Neural cell (in vitro differentiated cells): Measurements from ENCODE around the gene OTUD3. TPM values are rescaled to one million over a fixed set of nuclear protein-coding genes. Genes with fewer than 3 reads are reported as not detected.

Experiments
- H2AFZ ChIP-seq: fragments of 200-600, 300-800 bp; sonication (generic), shearing (Covaris generic); 2 replicates; pipeline ENCODE4 v1.6.0; 2014; ENCODE audit warnings: low read depth, mild to moderate bottlenecking, antibody characterized with exemption, low read length, moderate library complexity
- H3F3A ChIP-seq: fragments of 200-600 bp; shearing (Covaris generic); 2 replicates; pipeline ENCODE4 v1.6.1; 2016; ENCODE audit warnings: mild to moderate bottlenecking, moderate library complexity, mixed read lengths, antibody characterized with exemption, low read length; ENCODE audit not compliant: insufficient read depth, poor library complexity, severe bottlenecking
- H3K27ac ChIP-seq: fragments of 200-600, 300-800 bp; sonication (generic), shearing (Covaris generic); 2 replicates; pipeline ENCODE4 v1.5.1; 2014; ENCODE audit warnings: mild to moderate bottlenecking, low read length, moderate library complexity
- H3K27me3 ChIP-seq: fragments of 300-800, 200-600 bp; sonication (generic), shearing (Covaris generic); 2 replicates; pipeline ENCODE4 v1.6.0; 2014; ENCODE audit warnings: mild to moderate bottlenecking, low read depth, low read length, moderate library complexity; ENCODE audit not compliant: insufficient read depth
- H3K36me3 ChIP-seq: fragments of 300-800, 200-600 bp; sonication (generic), shearing (Covaris generic); 2 replicates; pipeline ENCODE4 v1.5.1; 2014; ENCODE audit warnings: mild to moderate bottlenecking, antibody characterized with exemption, low read length, moderate library complexity; ENCODE audit not compliant: insufficient read depth
- H3K4me2 ChIP-seq: fragments of 300-800, 200-600 bp; sonication (generic), shearing (Covaris generic); 2 replicates; pipeline ENCODE4 v1.6.0; 2014; ENCODE audit warnings: mild to moderate bottlenecking, low read length
- H3K4me3 ChIP-seq: fragments of 300-800, 200-600 bp; sonication (generic), shearing (Covaris generic); 2 replicates; pipeline ENCODE4 v1.5.1; 2014; ENCODE audit warnings: mild to moderate bottlenecking, low read length, moderate library complexity
- H3K79me2 ChIP-seq: fragments of 200-600 bp; shearing (Covaris generic); replicated peaks from 2 replicates; pipeline ENCODE4 v1.6.0; 2014; ENCODE audit warnings: mild to moderate bottlenecking, low read length, moderate library complexity; ENCODE audit not compliant: insufficient read depth
- H3K9ac ChIP-seq: fragments of 300-800, 200-600 bp; sonication (generic), shearing (Covaris generic); 2 replicates; pipeline ENCODE4 v1.6.1; 2016; ENCODE audit warnings: mild to moderate bottlenecking, low read length, mixed read lengths
- H3K9me2 ChIP-seq: fragments of 200-600 bp; shearing (Covaris generic); 2 replicates; pipeline ENCODE4 v1.6.1; 2016; ENCODE audit warnings: mild to moderate bottlenecking, low read length, mixed read lengths; ENCODE audit not compliant: insufficient read depth
- H3K9me3 ChIP-seq: fragments of 200-600, 300-800 bp; sonication (generic), shearing (Covaris generic); 2 replicates; pipeline ENCODE4 v1.6.1; 2016; ENCODE audit warnings: mild to moderate bottlenecking, mixed run types, low read length, moderate library complexity, mixed read lengths
- H4K20me1 ChIP-seq: fragments of 200-600 bp; shearing (Covaris generic); 2 replicates; pipeline ENCODE4 v1.6.1; 2016; ENCODE audit warnings: mild to moderate bottlenecking, mixed run types; ENCODE audit not compliant: insufficient read depth
- EP300 ChIP-seq: fragments of 450-650 bp; conservative IDR thresholded peaks from 2 replicates; pipeline ENCODE4 v1.6.1; 2014; ENCODE audit warnings: antibody characterized with exemption, mild to moderate bottlenecking, moderate library complexity; ENCODE audit not compliant: poor library complexity, severe bottlenecking
- EZH2 ChIP-seq: fragments of 200-600, 300-800 bp; shearing (Covaris generic), sonication (generic); IDR thresholded peaks from 2 replicates; pipeline ENCODE4 v1.6.1; 2014; ENCODE audit warnings: antibody characterized with exemption, low read length, borderline replicate concordance, mild to moderate bottlenecking; ENCODE audit not compliant: insufficient read depth, poor library complexity, severe bottlenecking
- MXI1 ChIP-seq: fragments of 450-650 bp; conservative IDR thresholded peaks from 2 replicates; pipeline ENCODE4 v1.6.1; 2014; ENCODE audit warnings: antibody characterized with exemption, mild to moderate bottlenecking; ENCODE audit not compliant: poor library complexity, severe bottlenecking
- POLR2AphosphoS5 ChIP-seq: IDR thresholded peaks from 2 replicates; pipeline ENCODE4 v1.6.1; 2012
- RAD21 ChIP-seq: fragments of 450-650 bp; conservative IDR thresholded peaks from 2 replicates; pipeline ENCODE4 v1.6.1; 2014; ENCODE audit warnings: antibody characterized with exemption, mild to moderate bottlenecking, moderate library complexity
- SMC3 ChIP-seq: fragments of 450-650 bp; conservative IDR thresholded peaks from 2 replicates; pipeline ENCODE4 v1.6.1; 2014; ENCODE audit warnings: antibody characterized with exemption, mild to moderate bottlenecking, moderate library complexity; ENCODE audit not compliant: poor library complexity
- TAF1 ChIP-seq: IDR thresholded peaks from 2 replicates; pipeline ENCODE4 v1.6.1; 2012; ENCODE audit warnings: low read depth
- polyA plus RNA-seq: library from polyadenylated mRNA; depleted of rRNA; stranded (reverse); fragments of >200 nt; gene quantifications from 2 replicates; pipeline ENCODE4 v1.2.3, GENCODE V29; 2014
- TF ChIP-seq, protein P1 (sequence below): IDR thresholded peaks from 2 replicates; pipeline ENCODE4 v1.6.1; 2012; ENCODE audit warnings: borderline replicate concordance
- TF ChIP-seq, protein P2 (sequence below): fragments of 450-650 bp; IDR thresholded peaks from 2 replicates; pipeline ENCODE4 v1.5.1; 2014; ENCODE audit warnings: antibody characterized with exemption, mild to moderate bottlenecking, moderate library complexity; ENCODE audit not compliant: poor library complexity, severe bottlenecking

The OTUD3 gene
- polyA plus RNA-seq, 1 donor from 2014 or later = 24.0 TPM

DNA sequence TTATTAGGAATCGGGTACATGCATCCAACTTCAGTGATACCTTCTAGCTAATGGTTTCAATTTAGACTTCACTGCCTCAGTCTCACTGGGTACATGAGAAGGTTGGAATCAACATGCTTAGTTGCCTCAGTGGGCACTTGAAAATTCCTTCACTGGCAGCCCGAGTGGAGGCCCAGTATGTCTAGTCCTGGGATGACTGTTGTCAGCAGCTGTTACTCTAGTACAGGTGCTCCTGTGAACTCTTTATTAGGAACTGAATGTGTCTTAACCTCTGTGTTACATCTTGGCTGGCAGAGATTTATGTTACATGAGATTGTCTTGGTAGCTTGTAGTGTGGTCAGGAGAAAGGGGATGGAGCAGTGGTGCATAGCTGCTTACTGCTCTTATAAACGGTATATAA lies 27.8 kb downstream of the OTUD3 start:
- H3K79me2 ChIP-seq = no peaks in the 10 kb centered on the region
- H3K9ac ChIP-seq = no peak overlapping the region
- H2AFZ ChIP-seq = no peak overlapping the region
- H3K9me3 ChIP-seq = no peaks in the 10 kb centered on the region
- H3K4me3 ChIP-seq = no peak overlapping the region
- no peak overlapping the region for H3K27ac ChIP-seq
- H3F3A ChIP-seq = no peaks in the 10 kb centered on the region
- TF ChIP-seq TAF1 = no peak
- TF ChIP-seq EZH2 = no peak
- TF ChIP-seq SMC3 = no peak
- no peak for TF ChIP-seq POLR2AphosphoS5
- TF ChIP-seq MXI1 = no peak
- TF ChIP-seq, protein P1, sequence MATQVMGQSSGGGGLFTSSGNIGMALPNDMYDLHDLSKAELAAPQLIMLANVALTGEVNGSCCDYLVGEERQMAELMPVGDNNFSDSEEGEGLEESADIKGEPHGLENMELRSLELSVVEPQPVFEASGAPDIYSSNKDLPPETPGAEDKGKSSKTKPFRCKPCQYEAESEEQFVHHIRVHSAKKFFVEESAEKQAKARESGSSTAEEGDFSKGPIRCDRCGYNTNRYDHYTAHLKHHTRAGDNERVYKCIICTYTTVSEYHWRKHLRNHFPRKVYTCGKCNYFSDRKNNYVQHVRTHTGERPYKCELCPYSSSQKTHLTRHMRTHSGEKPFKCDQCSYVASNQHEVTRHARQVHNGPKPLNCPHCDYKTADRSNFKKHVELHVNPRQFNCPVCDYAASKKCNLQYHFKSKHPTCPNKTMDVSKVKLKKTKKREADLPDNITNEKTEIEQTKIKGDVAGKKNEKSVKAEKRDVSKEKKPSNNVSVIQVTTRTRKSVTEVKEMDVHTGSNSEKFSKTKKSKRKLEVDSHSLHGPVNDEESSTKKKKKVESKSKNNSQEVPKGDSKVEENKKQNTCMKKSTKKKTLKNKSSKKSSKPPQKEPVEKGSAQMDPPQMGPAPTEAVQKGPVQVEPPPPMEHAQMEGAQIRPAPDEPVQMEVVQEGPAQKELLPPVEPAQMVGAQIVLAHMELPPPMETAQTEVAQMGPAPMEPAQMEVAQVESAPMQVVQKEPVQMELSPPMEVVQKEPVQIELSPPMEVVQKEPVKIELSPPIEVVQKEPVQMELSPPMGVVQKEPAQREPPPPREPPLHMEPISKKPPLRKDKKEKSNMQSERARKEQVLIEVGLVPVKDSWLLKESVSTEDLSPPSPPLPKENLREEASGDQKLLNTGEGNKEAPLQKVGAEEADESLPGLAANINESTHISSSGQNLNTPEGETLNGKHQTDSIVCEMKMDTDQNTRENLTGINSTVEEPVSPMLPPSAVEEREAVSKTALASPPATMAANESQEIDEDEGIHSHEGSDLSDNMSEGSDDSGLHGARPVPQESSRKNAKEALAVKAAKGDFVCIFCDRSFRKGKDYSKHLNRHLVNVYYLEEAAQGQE = no peak
- TF ChIP-seq RAD21 = no peak
- TF ChIP-seq EP300 = no peak
- TF ChIP-seq, protein P2, sequence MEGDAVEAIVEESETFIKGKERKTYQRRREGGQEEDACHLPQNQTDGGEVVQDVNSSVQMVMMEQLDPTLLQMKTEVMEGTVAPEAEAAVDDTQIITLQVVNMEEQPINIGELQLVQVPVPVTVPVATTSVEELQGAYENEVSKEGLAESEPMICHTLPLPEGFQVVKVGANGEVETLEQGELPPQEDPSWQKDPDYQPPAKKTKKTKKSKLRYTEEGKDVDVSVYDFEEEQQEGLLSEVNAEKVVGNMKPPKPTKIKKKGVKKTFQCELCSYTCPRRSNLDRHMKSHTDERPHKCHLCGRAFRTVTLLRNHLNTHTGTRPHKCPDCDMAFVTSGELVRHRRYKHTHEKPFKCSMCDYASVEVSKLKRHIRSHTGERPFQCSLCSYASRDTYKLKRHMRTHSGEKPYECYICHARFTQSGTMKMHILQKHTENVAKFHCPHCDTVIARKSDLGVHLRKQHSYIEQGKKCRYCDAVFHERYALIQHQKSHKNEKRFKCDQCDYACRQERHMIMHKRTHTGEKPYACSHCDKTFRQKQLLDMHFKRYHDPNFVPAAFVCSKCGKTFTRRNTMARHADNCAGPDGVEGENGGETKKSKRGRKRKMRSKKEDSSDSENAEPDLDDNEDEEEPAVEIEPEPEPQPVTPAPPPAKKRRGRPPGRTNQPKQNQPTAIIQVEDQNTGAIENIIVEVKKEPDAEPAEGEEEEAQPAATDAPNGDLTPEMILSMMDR = no peak
- no peak overlapping the region for H3K4me2 ChIP-seq
- no peaks in the 10 kb centered on the region for H3K9me2 ChIP-seq
- H3K36me3 ChIP-seq = no peaks in the 10 kb centered on the region
- H4K20me1 ChIP-seq = no peaks in the 10 kb centered on the region
- no peaks in the 10 kb centered on the region for H3K27me3 ChIP-seq

DNA sequence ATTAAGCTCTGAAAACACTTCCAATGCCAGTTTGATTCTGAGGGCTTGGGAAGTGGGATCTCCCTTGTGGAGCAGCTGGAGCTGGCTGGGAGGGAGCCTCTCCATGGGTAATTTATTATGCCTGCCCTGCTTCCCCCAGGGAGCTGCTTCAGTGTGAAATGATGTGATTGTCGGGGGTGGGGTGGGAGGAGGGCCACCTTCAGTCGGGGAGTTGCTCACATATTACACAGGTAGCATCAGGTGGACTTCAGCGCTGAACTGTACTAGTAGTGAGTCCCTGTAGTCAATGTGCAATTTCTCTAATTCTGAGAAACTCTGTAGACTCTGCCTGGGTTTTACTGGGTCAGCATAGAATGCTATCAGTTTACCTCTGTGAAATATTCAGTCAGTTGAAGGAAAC lies 28.5 kb downstream of the OTUD3 start:
- H3K36me3 ChIP-seq = no peaks in the 10 kb centered on the region
- H3K79me2 ChIP-seq = no peaks in the 10 kb centered on the region
- H3K27ac ChIP-seq = no peak overlapping the region
- H2AFZ ChIP-seq = no peak overlapping the region
- H3K9ac ChIP-seq = no peak overlapping the region
- no peaks in the 10 kb centered on the region for H3K9me3 ChIP-seq
- H3K27me3 ChIP-seq = no peaks in the 10 kb centered on the region
- H4K20me1 ChIP-seq = no peaks in the 10 kb centered on the region
- H3K4me3 ChIP-seq = no peak overlapping the region
- H3K9me2 ChIP-seq = no peaks in the 10 kb centered on the region
- H3K4me2 ChIP-seq = no peak overlapping the region
- no peaks in the 10 kb centered on the region for H3F3A ChIP-seq
- TF ChIP-seq POLR2AphosphoS5 = no peak
- TF ChIP-seq SMC3 = no peak
- TF ChIP-seq, protein P2 = no peak
- TF ChIP-seq, protein P1 = no peak
- no peak for TF ChIP-seq MXI1
- no peak for TF ChIP-seq EZH2
- no peak for TF ChIP-seq TAF1
- no peak for TF ChIP-seq RAD21
- TF ChIP-seq EP300 = no peak
